Measurements from ENCODE around the gene ZNF672. TPM values are rescaled to one million over a fixed set of nuclear protein-coding genes. Genes with fewer than 3 reads are reported as not detected.

The ZNF672 gene
- total RNA-seq, result 16.3 and 23.2 TPM in 2 replicates

GRCh38 chr1:248837781-248838356, at the start of gene ZNF672:
ZNF672 (plus strand) TSS chr1:248838224; CDS start chr1:248847275, 9,051 bp downstream.

DNA sequence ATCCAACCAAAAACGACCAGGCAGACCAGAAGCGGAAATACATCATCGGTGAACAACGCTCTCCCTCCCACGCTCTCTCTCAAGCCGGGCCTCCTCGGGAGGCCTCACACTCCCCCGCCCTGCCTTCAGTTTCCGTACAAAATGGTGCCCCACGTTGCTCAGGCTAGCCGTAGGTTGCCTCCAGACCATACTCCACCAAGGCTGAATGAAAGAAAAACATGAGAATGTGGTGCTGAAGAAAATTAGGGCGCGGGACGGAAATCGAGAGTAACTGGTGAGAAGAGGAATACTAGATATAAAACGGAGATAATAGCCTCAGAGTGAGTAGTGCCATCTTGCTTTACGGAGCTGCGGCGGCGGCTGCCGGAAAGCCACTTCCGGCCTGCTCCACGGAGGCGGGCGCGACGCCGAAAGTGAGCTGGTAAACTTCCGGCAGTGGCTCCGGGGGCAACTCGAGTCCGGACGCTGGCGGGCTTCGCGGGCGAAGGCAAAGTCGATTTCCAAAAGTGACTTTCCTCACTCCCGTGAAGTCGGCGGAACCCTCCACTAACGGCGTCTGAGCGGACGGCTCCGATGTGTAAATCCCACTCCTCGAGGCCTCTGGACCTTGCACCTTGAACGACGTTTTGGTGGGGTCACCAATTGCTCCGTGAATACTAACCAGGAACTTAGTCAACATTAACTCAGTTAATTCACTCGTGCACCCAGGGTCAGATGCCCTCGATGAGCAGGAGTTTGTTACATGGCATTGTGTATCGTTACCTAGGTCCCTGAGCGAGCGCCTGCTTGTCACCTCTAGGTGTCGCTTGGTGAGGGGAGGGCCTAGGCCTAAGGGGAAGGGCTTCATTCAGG, 11.9 kb upstream of the ZNF672 start, which contains the start of gene SH3BP5L:
Gene SH3BP5L, minus strand, starts transcription at position 7 of the 852 bp plus-strand sequence. CDS start 980 bp downstream, outside the sequence.

DNA sequence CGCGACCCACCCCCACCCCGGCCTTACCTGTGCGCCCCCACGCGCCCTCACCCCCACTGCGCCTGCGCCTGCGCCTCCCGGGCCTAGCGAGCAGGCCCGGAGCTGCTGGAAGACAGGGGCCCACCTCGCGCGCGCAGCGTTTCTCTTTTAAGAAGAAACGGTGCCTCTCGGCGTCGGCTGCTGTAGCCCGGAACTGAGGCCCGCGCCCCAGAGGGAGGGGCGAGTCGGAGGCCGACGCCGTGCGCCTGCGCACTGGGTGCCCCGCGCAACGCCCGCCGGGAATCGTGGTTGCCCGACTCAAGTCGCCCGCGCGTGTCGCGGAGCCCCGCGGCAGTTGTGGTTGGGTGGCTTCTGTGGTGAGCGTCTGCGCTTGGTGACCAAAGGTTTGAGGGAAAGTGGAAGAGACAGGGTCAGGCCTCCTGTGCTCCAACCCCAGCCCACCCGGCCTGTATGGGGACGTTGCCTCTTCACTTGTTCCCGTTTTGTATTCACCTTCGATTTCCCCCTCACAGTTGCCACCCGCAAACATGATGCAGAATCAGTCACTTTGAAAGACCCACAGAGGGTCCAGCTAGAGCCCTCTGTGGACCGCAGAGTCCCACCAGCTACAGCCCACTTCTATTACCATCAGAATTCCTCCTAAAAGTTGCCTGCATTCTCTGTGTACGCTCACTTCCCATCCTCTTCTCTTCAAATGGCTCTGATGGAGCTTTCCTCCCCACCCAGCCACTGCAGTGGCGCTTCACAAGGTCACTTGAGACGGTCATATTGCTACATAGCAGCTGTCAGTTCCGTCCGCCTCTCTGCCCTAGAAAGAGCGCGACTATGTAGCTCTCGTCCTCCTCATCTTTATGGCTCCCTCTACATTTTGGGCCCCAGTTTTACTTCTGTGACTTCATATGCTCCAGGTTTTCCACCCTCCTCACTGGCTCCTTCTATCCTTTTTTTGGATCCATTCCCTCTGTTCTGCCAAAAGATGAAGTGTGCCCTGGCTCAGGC, 21.2 kb downstream of the ZNF672 start, which contains the start of gene ZNF692:
Gene ZNF692, minus strand, starts transcription at position 195 of the 999 bp plus-strand sequence. CDS start 776 bp downstream, outside the sequence.

Other genes with a start within 250 kb of the ZNF672 start
- not detected in 2 replicates for gene OR2T10, start 240.5 kb upstream of the ZNF672 start, total RNA-seq
- not detected in 2 replicates for gene OR2T11, start 203.1 kb upstream of the ZNF672 start, total RNA-seq
- gene OR2T35, start 192.9 kb upstream of the ZNF672 start, total RNA-seq, result not detected in 2 replicates
- not detected in 2 replicates for gene OR2T27, start 182.7 kb upstream of the ZNF672 start, total RNA-seq
- gene OR14I1, start 135.5 kb upstream of the ZNF672 start, total RNA-seq, result not detected in 2 replicates
- gene LYPD8, start 82.5 kb upstream of the ZNF672 start, total RNA-seq, result 0.28 TPM in 1 of 2 replicates, not detected in the other
- 32.7 and 43.3 TPM in 2 replicates for gene SH3BP5L, start 12.3 kb upstream of the ZNF672 start, total RNA-seq
- 24.9 and 33.5 TPM in 2 replicates for gene ZNF692, start 20.9 kb downstream of the ZNF672 start, total RNA-seq
- 9.0 and 10.4 TPM in 2 replicates for gene PGBD2, start 68.0 kb downstream of the ZNF672 start, total RNA-seq